Cerebellar cortex (tissue), 1 donor: ENCODE results near the gene STEAP3.

Experiments used
- DNase-seq: peaks from one replicate; pipeline ENCODE4 v3.0.0-alpha.2; 2015; ENCODE audit warnings: low spot score

Gene STEAP3

DNA sequence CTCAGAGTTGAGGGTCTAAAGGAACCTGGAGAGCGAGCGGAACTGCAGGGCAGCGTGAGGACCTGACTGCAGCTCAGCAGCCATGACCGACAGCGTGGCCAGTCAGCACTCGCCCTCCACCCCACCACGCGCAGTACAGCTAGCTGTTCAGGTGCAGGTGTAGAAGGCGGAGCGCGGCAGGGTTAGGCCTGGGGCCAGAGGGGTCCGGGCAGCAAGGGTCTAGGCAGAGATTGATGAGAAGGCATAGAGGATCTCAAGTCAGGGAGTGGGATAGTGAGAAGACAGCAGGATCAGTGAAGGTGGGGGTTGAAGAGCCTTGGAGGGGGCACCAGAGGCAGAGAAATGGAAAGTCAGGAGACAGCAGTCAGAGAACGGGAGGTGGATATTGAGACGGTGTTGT is 71.0 kb downstream of the STEAP3 start:
- no peak for DNase-seq

GRCh38 chr2:119295688-119296375 is 72.2 kb downstream of the STEAP3 start:
- DNase-seq = no peak

- no peak for DNase-seq
Observed at GRCh38 chr2:119301413-119301812, 77.8 kb downstream of the STEAP3 start.

DNA sequence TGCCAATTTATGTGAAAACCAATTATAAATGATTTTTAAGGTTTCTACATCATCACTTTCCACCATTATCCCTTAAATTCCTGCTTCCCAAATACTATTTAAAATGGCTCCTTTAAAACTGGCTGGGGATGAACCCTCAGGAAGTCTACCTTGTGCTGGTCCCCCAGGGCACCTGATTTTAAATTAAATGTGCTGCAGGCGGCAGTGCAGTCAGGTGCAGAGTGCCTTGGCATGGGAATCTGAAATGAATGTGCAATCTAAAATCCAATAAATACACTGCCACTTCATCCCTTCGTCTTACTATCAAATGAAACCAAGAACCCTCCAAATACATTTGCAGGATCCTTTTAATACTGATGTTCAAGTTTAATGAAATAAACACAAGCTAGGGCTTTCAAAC is 81.2 kb downstream of the STEAP3 start:
- DNase-seq = no peak

- no peak for DNase-seq
Observed at GRCh38 chr2:119305497-119306195, 82.0 kb downstream of the STEAP3 start.

DNA sequence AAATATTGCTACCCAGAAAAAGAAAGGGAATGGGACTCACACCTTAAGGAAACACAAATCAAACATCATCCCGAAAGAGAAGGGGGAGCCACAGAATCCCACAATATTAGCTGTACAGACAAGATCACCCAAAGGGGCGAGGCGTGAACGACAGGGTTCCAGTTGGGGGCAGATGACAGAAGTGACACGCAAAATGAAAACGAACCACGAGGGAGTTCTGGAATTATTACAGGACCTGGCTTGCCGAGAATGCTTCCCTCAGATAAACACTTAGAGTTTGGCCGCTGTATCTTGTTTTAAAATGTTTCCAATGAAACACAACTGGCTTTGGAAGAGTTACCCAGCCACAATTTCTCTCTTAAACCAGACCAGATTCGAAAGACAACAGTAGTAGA is 82.6 kb downstream of the STEAP3 start:
- no peak for DNase-seq

DNA sequence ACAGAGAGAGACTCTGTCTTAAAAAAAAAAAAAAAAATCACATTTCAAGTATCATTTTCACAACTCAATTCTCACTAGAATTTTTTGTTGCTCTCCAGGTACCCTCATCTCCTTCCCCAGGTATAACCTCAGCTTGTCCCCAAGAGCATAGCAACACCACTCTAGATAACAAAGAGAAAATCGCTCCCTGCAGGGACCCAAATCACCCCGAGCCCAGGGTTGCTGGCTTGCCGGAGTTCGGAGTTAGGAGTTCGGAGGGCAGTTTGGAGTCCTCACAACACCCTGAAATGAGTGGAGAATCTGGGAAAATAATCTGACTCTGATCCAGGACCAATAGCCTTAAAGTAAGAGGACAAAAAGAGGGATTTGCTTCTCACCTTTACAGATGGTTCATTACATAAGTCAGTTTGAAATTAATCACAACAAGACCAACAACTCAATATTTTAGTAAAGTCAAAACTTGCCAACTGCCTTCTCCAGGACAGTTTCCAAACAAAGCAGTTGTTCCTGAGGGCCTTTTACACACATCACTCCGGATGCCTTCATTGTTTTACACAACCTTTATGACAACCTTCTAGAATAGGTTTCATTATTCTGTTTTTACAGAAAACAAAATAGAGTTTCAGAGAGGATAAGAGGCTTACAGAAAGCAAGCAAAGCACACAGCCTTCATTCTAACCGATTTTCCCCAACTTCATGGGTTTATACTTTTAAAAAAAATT is 83.9 kb downstream of the STEAP3 start:
- DNase-seq = no peak

DNA sequence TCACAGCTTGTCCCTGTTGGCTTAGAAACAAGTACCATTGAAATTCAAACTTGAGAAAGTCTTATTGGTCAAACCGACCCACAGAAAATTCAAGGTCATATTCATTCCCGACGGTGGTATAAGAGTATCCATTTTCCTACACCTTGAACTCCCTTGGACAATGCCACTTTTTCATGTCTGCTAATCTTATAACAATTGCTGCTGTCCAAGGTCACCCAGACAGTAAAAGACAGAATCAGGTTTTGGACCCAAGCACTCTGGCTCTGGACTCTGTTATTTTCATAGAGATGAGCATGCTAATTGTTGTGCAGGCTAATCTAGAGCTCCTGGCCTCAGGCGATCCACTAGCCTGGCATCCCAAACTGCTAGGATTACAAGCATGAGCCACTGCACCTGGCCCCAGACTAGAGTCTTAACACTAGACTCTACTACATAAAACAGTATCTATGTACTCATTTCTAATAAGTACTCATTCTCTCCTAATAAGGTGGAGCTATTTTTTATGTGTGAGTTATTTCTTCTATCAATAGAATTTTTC is 85.2 kb downstream of the STEAP3 start:
- no peak for DNase-seq

DNA sequence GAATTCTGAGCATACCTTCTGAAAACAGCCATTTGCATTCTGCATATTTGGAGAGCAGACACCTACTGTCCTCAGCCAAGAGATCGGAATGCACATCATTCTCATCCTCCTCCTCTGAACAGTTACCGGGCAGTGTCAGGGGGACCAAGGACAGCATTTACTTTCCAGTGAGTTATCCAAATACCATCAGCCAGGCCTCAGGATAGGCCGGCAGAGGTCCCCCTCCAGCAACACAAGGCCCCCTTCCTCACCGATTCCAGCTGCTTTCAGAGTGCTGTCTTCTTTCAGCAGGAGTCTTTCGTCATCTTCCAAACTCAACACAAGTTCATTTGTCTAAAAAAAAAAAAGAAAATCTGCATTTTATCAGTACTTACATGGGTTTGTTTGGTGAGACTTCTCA is 87.7 kb downstream of the STEAP3 start:
- DNase-seq = no peak

- DNase-seq = no peak
Observed at GRCh38 chr2:119311831-119312230, 88.2 kb downstream of the STEAP3 start.
